Heart left ventricle (tissue), 16 donors: ENCODE measurements around the gene IGSF9. TPM values are rescaled to one million over a fixed set of nuclear protein-coding genes. Genes with fewer than 3 reads are reported as not detected.

Experiments used
- ATAC-seq, 4 donors: fragments of 200-7000 bp; cut with Tn5 transposase; one replicate each; pipeline ENCODE4 v1.9.1; 2020 to 2022; ENCODE audit warnings: moderate library complexity in 4 of 4, mild to moderate bottlenecking in 3 of 4, moderate number of reproducible peaks in 1 of 4
- DNase-seq, 5 donors: peaks; one replicate each; pipeline ENCODE4 v3.0.0-alpha.2; 2020
- H3K27ac ChIP-seq, 12 donors: fragments of 200-600 bp; sonication (generic) in 4 of 12; one replicate each; pipeline versions ENCODE4 v1.5.0 to v1.8.0; 2016 to 2022; ENCODE audit warnings: mild to moderate bottlenecking in 2 of 12
- H3K27me3 ChIP-seq, 9 donors: fragments of 200-600 bp; sonication (generic) in 2 of 9; one replicate each; pipeline versions ENCODE4 v1.5.1 to v1.8.0; 2016 to 2022; ENCODE audit warnings: mild to moderate bottlenecking in 3 of 9
- H3K36me3 ChIP-seq, 9 donors: fragments of 200-600 bp; sonication (generic) in 2 of 9; one replicate each; pipeline versions ENCODE4 v1.5.0 to v1.8.0; 2018 to 2022; ENCODE audit warnings: mild to moderate bottlenecking in 2 of 9
- H3K4me1 ChIP-seq, 12 donors: fragments of 200-600 bp; sonication (generic) in 4 of 12; one replicate each; pipeline versions ENCODE4 v1.5.0 to v1.8.0; 2016 to 2022; ENCODE audit warnings: mild to moderate bottlenecking in 3 of 12
- H3K4me3 ChIP-seq, 12 donors: fragments of 200-600 bp; sonication (generic) in 4 of 12; one replicate each; pipeline versions ENCODE4 v1.5.0 to v1.8.0; 2017 to 2022; ENCODE audit warnings: mild to moderate bottlenecking in 9 of 12, moderate library complexity in 4 of 12
- H3K9me3 ChIP-seq, 12 donors: fragments of 200-600 bp; sonication (generic) in 4 of 12; one replicate each; pipeline versions ENCODE4 v1.5.0 to v1.8.0; 2016 to 2022; ENCODE audit warnings: mild to moderate bottlenecking in 1 of 12
- POLR2A ChIP-seq, 2 donors: fragments of 450-650 bp; IDR thresholded peaks; one replicate each; pipeline ENCODE4 v1.6.1; 2017; ENCODE audit warnings: antibody characterized with exemption in 2 of 2, mild to moderate bottlenecking in 2 of 2, moderate library complexity in 2 of 2
- WGBS, 4 donors: extraction: QIAGEN DNeasy Blood & Tissue Kit in 2 of 4; methylation state at CpG; one replicate each; pipeline versions ENCODE4 v1.1.5 to v1.1.7; 2013 to 2018; 5-methylcytosine and 5-hydroxymethylcytosine counted together
- intact Hi-C, 10 donors: fragments of 100-400 bp; cut with DNase I; formaldehyde crosslinking; loops; one replicate each; pipeline versions ENCODE4 v1.11.1 to v1.14.2; 2022
- polyA plus RNA-seq, 2 donors: library from polyadenylated mRNA; stranded (reverse); fragments of 200-250 nt; gene quantifications; one replicate each; pipeline ENCODE4 v1.2.3, GENCODE V29; 2013
- total RNA-seq, 9 donors: library from RNA; depleted of rRNA in 2 of 9; stranded (reverse); fragments of >200 nt in 2 of 9; fragmentation: NEBNext Ultra II Directional in 3 of 9; extraction: Animal tissue kit (Norgen Biotek cat#: 25700) in 3 of 9; gene quantifications; one replicate each; pipeline versions ENCODE4 v1.1.0 to v1.2.4, GENCODE V29; 2016 to 2023
- TF ChIP-seq, protein P1 (sequence below), 12 donors: fragments of 200-600 bp; sonication (generic) in 4 of 12; IDR thresholded peaks; one replicate each; pipeline versions ENCODE4 v1.5.0 to v1.8.0; 2018 to 2022; ENCODE audit warnings: antibody characterized with exemption in 12 of 12, mild to moderate bottlenecking in 5 of 12
- donor health status: ischemic (EF 13 %, LVEDD 7.1; RV severe dilation, severe dysfunction).
- donor health status: healthy with polysubstance abuse.
- donor health status: DM: no; HTN: yes; CAD: no.
- donor health status: DM: no; HTN: no; CAD: no.
- donor health status: ischemic (EF 25% LVEDD 6.9; RV normal size, moderate dysfunction).
- donor health status: ischemic (EF 25% LVEDD 5.7; RV mildly dilated, moderate dysfunction).
- donor health status: healthy.
- donor health status: DM: yes; HTN: yes; CAD: no.
- donor health status: ischemic (EF 35%, LVEDD 5.7; RV mildly dilated, moderate dysfunction).
- donor health status: nonischemic (EF 11% LVEDD 7.7; RV severe dilation, severe dysfunction).
- donor health status: DM: yes; HTN: yes; CAD: no.
- donor health status: PGD.
- donor health status: ischemic (EF 29% LVEDD 5.4; RV normal size, mild dysfunction).
- donor health status: nonischemic (EF 23%, LVEDD 6.1; RV moderate dilation, normal function).

The IGSF9 gene
- total and polyA plus RNA-seq, 11 donors: 0.06 to 4.8 (median 0.12) TPM; not detected in 6

DNA sequence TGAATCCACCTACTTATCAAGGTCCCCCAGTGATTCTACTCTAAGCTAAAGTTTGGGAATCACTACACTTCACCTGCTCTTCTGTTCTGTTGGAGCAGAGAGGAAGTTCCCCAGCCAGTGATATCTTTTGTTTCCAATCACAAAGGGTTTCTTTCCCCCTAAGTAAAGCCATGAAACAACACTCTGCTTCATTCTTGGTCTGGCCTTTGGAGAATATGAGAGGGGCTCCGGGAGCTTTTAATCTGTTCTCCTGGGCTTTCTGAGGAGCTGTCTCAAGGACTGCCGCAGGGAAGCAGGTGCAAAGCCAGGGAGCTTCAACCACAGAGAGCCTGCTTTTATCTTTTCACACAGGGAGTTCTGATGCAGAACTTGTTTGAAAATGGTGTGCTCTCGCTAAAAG is 18.7 kb upstream of the IGSF9 start:
- Histone ChIP-seq H3K27ac (no peak overlapping the region), H3K36me3 (no peaks in the 10 kb centered on the region), H3K4me1 (peaks cover 0 to 5% (median 0%) of the 10 kb centered on the region in 12 donors), H3K9me3 (no peaks in the 10 kb centered on the region), H3K4me3 (no peak overlapping the region), H3K27me3 (peaks cover 0 to 19% (median 0%) of the 10 kb centered on the region in 9 donors)
- ATAC-seq (no peak), DNase-seq (no peak)
- WGBS, 4 donors: 65 to 77% (median 70%) methylated on average over 3 of the region's 3 CpGs
- TF ChIP-seq, protein P1, sequence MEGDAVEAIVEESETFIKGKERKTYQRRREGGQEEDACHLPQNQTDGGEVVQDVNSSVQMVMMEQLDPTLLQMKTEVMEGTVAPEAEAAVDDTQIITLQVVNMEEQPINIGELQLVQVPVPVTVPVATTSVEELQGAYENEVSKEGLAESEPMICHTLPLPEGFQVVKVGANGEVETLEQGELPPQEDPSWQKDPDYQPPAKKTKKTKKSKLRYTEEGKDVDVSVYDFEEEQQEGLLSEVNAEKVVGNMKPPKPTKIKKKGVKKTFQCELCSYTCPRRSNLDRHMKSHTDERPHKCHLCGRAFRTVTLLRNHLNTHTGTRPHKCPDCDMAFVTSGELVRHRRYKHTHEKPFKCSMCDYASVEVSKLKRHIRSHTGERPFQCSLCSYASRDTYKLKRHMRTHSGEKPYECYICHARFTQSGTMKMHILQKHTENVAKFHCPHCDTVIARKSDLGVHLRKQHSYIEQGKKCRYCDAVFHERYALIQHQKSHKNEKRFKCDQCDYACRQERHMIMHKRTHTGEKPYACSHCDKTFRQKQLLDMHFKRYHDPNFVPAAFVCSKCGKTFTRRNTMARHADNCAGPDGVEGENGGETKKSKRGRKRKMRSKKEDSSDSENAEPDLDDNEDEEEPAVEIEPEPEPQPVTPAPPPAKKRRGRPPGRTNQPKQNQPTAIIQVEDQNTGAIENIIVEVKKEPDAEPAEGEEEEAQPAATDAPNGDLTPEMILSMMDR (IDR thresholded peaks at IDR 0.05): no peak
- no peak for TF ChIP-seq POLR2A (IDR thresholded peaks at IDR 0.05)
- intact Hi-C loops: no loop called here

DNA sequence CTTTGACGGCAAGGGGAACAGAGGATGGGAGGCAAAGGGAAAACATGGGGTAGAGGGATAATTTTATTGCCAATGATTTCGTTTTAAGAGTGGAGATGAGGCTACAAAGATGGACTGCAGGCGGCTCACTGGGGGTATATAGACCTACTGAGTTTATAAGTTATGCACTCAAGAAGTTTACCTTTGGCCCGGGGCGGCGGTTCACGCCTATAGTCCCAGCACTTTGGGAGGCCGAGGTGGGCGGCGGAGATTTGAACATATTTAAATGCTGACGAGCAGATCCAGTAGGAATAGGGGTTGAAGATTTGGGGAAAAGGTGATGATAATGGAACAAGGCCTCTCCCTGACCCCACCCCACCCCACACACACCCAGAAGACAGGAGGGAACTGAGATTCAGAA is 16.8 kb upstream of the IGSF9 start:
- TF ChIP-seq, protein P1 (IDR thresholded peaks at IDR 0.05): no peak
- TF ChIP-seq POLR2A (IDR thresholded peaks at IDR 0.05): no peak
- intact Hi-C loops: no loop called here
- Histone ChIP-seq H3K4me3 (peak overlapping the region in 1 of 12 donors; percentile 34), H3K9me3 (no peaks in the 10 kb centered on the region), H3K27me3 (peaks cover 0 to 12% (median 0%) of the 10 kb centered on the region in 9 donors), H3K27ac (no peak overlapping the region), H3K36me3 (no peaks in the 10 kb centered on the region), H3K4me1 (no peaks in the 10 kb centered on the region)
- DNase-seq (no peak), ATAC-seq (no peak)
- WGBS, 4 donors: 88 to 92% (median 92%) methylated on average over 11 of the region's 11 CpGs

DNA sequence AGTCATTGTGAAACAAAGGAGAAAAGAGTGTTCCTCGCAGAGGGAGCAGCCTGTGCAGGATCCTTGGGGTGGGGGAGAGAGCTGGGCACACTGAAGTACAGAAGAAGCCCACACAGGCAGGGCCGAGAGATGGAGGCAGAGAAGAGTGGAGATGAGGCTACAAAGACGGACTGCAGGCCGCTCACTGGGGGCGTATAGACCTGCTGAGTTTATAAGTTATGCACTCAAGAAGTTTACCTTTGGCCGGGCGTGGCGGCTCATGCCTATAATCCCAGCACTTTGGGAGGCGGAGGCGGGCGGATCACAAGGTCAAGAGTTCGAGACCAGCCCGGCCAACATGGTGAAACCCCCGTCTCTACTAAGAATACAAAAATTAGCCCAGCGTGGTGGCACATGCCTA is 16.2 kb upstream of the IGSF9 start:
- intact Hi-C loops: no loop called here
- Histone ChIP-seq H3K27ac (no peak overlapping the region), H3K4me3 (peak overlapping the region in 4 of 12 donors; percentile 2 to 39 (median 29)), H3K27me3 (peaks cover 0 to 9% (median 0%) of the 10 kb centered on the region in 9 donors), H3K9me3 (no peaks in the 10 kb centered on the region), H3K36me3 (no peaks in the 10 kb centered on the region), H3K4me1 (no peaks in the 10 kb centered on the region)
- no peak for ATAC-seq
- 87 to 93% (median 89%) methylated on average over 15 of the region's 15 CpGs for WGBS, 4 donors
- no peak for DNase-seq
- TF ChIP-seq POLR2A (IDR thresholded peaks at IDR 0.05): no peak
- TF ChIP-seq, protein P1 (IDR thresholded peaks at IDR 0.05): no peak

DNA sequence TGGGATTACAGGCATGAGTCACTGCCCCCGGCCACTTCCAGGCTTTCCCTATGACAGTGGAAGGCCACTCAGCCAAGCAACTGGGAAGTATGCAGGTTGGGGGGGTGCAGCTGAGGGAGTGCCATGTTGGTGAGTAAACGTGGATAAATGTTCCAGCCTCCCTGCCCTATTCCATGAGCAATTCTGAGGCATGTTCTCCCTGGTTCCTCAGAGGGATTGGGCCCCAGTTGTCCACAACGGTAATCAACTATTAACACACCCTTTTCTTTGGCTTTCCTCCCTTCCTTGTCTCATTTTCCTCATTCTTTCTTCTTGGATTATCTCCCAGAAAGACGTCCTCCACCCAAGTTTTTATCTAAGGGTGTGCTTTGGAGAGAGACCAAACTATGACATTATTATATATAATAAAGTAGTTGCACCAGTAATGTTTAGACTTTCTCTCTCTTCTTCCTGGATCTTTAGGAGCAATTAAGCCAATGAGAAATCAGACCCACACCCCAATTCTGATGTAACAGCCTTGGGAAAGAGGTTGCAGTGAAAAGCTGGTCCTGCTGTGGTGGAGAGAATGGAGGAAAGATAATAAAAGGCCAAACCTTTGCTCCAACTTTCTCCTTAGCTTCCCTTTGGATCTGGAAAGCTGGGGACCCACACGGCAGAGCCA is 15.4 kb upstream of the IGSF9 start:
- TF ChIP-seq POLR2A (IDR thresholded peaks at IDR 0.05): no peak
- TF ChIP-seq, protein P1 (IDR thresholded peaks at IDR 0.05): no peak
- peak in 2 of 5 donors; percentile 57 to 69 for DNase-seq
- H3K4me3 ChIP-seq: peak overlapping the region in 4 of 12 donors; percentile 2 to 39 (median 29)
- peak overlapping the region in 1 of 12 donors; percentile 34 for H3K27ac ChIP-seq
- no peaks in the 10 kb centered on the region for H3K4me1 ChIP-seq
- peaks cover 0 to 9% (median 0%) of the 10 kb centered on the region in 9 donors for H3K27me3 ChIP-seq
- no peaks in the 10 kb centered on the region for H3K9me3 ChIP-seq
- peak; percentile 53 to 94 (median 86) for ATAC-seq
- WGBS, 4 donors: 39 to 52% (median 47%) methylated on average over 5 of the region's 5 CpGs
- intact Hi-C loops: no loop called here
- no peaks in the 10 kb centered on the region for H3K36me3 ChIP-seq
